Kidney epithelial cell (primary cell): Measurements from ENCODE around the gene KCNS3. TPM values are rescaled to one million over a fixed set of nuclear protein-coding genes. Genes with fewer than 3 reads are reported as not detected.

Experiments
- DNase-seq: peaks from one replicate; pipeline ENCODE4 v3.0.0-alpha.2; 2010; ENCODE audit warnings: low read depth
- H3K27me3 ChIP-seq: 2 replicates; pipeline ENCODE4 v1.6.0; 2011; ENCODE audit warnings: low read length; ENCODE audit not compliant: control insufficient read depth, insufficient read depth
- H3K36me3 ChIP-seq: 2 replicates; pipeline ENCODE4 v1.5.1; 2011; ENCODE audit warnings: low read length; ENCODE audit not compliant: control insufficient read depth, insufficient read depth
- H3K4me3 ChIP-seq: 2 replicates; pipeline ENCODE4 v1.5.1; 2011; ENCODE audit warnings: low read depth, mild to moderate bottlenecking, control low read depth, low read length
- total RNA-seq: library from RNA; depleted of rRNA; stranded (reverse); fragments of >200 nt; gene quantifications from 2 replicates; pipeline ENCODE4 v1.2.3, GENCODE V29; 2015
- TF ChIP-seq, protein P1 (sequence below): IDR thresholded peaks from 2 replicates; pipeline ENCODE4 v1.5.1; 2011; ENCODE audit warnings: mild to moderate bottlenecking, moderate library complexity, low read length, control low read depth, inconsistent platforms; ENCODE audit not compliant: insufficient read depth, poor library complexity, severe bottlenecking

KCNS3 gene
- total RNA-seq, 1 donor from 2014 or later = 8.9 TPM

DNA sequence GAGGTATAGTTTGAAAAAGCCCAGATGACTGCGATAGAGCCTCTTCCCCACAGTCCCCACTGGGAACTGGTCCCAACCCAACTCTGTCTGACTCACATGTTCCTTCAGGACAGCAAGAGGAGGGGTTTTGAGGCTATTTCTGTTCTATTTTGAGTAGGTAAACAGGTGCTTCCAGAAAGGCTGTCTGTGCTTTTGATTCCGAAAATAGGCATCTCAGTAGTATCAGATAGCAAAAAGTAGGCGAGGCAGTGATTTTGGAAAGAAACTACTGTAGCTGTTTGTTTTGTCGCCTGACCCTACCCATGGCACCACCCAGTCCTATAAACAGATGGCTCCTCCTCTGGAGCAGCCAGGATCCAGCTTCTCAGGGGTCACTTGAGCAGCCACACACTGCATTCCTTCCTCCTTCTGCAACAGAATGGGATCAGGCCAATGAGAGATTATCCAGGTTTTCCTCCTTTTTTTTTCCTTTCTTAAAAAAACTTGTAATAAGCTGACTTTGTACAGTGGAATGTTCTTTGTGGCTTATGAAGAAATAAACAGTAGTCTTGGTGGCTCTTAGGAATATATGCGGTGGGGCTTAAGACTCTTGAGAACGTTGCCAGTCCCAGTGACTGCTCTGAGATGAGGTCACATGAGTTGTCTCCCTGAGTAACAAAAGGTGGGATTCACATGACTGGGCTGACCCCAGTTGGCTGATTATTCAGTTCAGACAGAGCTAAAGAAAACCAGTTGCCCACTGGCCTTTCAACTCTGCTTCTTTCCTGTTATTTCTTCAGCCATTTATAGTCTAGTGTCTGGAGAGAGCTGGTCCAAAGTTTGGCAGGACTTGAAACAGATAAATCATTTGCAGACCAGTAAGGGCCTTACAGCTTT, 98.6 kb downstream of the KCNS3 start:
- DNase-seq = peak; percentile 99
- H3K4me3 ChIP-seq = no peak overlapping the region
- TF ChIP-seq, protein P1, sequence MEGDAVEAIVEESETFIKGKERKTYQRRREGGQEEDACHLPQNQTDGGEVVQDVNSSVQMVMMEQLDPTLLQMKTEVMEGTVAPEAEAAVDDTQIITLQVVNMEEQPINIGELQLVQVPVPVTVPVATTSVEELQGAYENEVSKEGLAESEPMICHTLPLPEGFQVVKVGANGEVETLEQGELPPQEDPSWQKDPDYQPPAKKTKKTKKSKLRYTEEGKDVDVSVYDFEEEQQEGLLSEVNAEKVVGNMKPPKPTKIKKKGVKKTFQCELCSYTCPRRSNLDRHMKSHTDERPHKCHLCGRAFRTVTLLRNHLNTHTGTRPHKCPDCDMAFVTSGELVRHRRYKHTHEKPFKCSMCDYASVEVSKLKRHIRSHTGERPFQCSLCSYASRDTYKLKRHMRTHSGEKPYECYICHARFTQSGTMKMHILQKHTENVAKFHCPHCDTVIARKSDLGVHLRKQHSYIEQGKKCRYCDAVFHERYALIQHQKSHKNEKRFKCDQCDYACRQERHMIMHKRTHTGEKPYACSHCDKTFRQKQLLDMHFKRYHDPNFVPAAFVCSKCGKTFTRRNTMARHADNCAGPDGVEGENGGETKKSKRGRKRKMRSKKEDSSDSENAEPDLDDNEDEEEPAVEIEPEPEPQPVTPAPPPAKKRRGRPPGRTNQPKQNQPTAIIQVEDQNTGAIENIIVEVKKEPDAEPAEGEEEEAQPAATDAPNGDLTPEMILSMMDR = no peak
- no peaks in the 10 kb centered on the region for H3K36me3 ChIP-seq
- H3K27me3 ChIP-seq = no peaks in the 10 kb centered on the region

DNA sequence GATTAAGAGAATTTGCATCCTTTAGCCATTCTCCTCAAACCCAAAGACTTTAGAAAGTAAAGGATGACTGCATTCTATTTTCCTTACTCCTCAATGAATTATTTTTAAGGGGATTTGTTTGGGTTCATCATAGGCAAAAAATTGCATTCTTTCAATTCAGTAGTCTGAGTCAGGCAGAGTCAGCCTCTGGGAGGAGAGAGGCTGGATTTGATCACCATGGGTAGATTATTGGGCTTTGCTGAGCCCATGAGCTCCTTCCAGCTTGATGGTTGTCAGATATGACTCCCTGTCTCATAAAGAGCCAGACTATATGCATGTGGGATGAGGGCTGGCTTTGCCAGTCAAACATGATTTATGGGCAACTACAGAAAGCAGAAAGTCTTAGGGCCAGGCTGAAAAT, 101.2 kb downstream of the KCNS3 start:
- H3K4me3 ChIP-seq = no peak overlapping the region
- TF ChIP-seq, protein P1 = no peak
- H3K27me3 ChIP-seq = no peaks in the 10 kb centered on the region
- no peaks in the 10 kb centered on the region for H3K36me3 ChIP-seq
- no peak for DNase-seq

DNA sequence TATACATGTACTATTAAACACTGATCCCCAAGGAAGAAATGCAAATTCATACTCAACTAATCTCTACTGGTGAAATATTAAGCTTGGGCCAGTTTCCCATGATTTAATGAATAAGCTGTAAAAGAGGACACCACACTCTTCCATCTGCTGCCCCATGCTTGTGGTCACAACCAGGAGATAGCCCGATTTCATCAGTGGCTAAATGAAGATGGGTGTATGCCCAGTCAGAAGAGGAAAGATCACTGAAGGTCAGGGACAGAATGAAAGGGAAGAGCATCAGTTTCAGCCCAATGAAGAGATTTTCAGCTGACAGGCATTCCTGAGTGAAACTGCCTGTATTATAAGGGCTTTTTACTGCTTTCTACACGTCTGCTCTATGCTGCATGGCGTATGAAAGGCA, 103.5 kb downstream of the KCNS3 start:
- TF ChIP-seq, protein P1 = no peak
- Histone ChIP-seq H3K36me3 (no peaks in the 10 kb centered on the region), H3K27me3 (no peaks in the 10 kb centered on the region), H3K4me3 (no peak overlapping the region)
- DNase-seq = no peak

Other genes starting within 250 kb of the KCNS3 start
- gene SMC6, start 124.9 kb upstream of the KCNS3 start, total RNA-seq = 13.8 and 19.3 TPM in 2 replicates
- 8.9 and 9.1 TPM in 2 replicates for gene GEN1, start 124.5 kb upstream of the KCNS3 start, total RNA-seq
- not detected in 2 replicates for gene MSGN1, start 62.2 kb upstream of the KCNS3 start, total RNA-seq